EH (cell line): Measurements from ENCODE around the gene GNB1L.
"Not testable (repeated sequence)": the region's sequence is repeated elsewhere in the genome, so short reads cannot be mapped to it uniquely, and the experiment has no call there.

Source experiments
- DNase-seq: peaks from one replicate; pipeline ENCODE4 v3.0.0-alpha.2; 2015; ENCODE audit warnings: low read depth

Gene GNB1L

GRCh38 chr22:19843857-19844376, 10.8 kb downstream of the GNB1L start:
- DNase-seq: no peak

- DNase-seq: no peak
These were observed 11.4 kb downstream of the GNB1L start for GRCh38 chr22:19843107-19843856.

GRCh38 chr22:19842393-19843106, 12.1 kb downstream of the GNB1L start:
- DNase-seq: no peak

- no peak for DNase-seq
These were observed 12.9 kb downstream of the GNB1L start for GRCh38 chr22:19841641-19842392.

GRCh38 chr22:19840955-19841640, 13.6 kb downstream of the GNB1L start:
- DNase-seq: peak; percentile 49

- DNase-seq: no peak
These were observed 14.6 kb downstream of the GNB1L start for GRCh38 chr22:19840059-19840458.

- no peak for DNase-seq
These were observed 16.8 kb downstream of the GNB1L start for GRCh38 chr22:19837915-19838314.

GRCh38 chr22:19836512-19836911, 18.2 kb downstream of the GNB1L start:
- no peak for DNase-seq

- DNase-seq: no peak
These were observed 20.1 kb downstream of the GNB1L start for GRCh38 chr22:19834599-19834998.

GRCh38 chr22:19833327-19833726, 21.3 kb downstream of the GNB1L start:
- DNase-seq: not testable (repeated sequence)

- DNase-seq: no peak
These were observed 22.1 kb downstream of the GNB1L start for GRCh38 chr22:19832476-19833108.

- not testable (repeated sequence) for DNase-seq
These were observed 22.7 kb downstream of the GNB1L start for GRCh38 chr22:19831979-19832378.

GRCh38 chr22:19831016-19831415, 23.7 kb downstream of the GNB1L start:
- no peak for DNase-seq

GRCh38 chr22:19828035-19828401, 26.7 kb downstream of the GNB1L start:
- DNase-seq: no peak

GRCh38 chr22:19827341-19828034, 27.2 kb downstream of the GNB1L start:
- DNase-seq: no peak

- no peak for DNase-seq
These were observed 28.1 kb downstream of the GNB1L start for GRCh38 chr22:19826619-19826950.

- DNase-seq: no peak
These were observed 28.6 kb downstream of the GNB1L start for GRCh38 chr22:19825904-19826618.

- DNase-seq: no peak
These were observed 29.7 kb downstream of the GNB1L start for GRCh38 chr22:19824926-19825339.

GRCh38 chr22:19824212-19824925, 30.3 kb downstream of the GNB1L start:
- no peak for DNase-seq

GRCh38 chr22:19823902-19824211, 30.8 kb downstream of the GNB1L start:
- no peak for DNase-seq
